Neuronal stem cell (in vitro differentiated cells): Measurements from ENCODE around the gene HOXB9.

Source experiments
- DNase-seq: peaks from one replicate; pipeline ENCODE4 v3.0.0-alpha.2; 2013; ENCODE audit warnings: low spot score
- H2AFZ ChIP-seq: one replicate; pipeline ENCODE4 v1.6.1; 2013; ENCODE audit warnings: mild to moderate bottlenecking, low read length, inconsistent platforms
- H2AK5ac ChIP-seq: 2 replicates; pipeline ENCODE4 v1.6.1; 2013; ENCODE audit warnings: low read depth, mild to moderate bottlenecking, inconsistent platforms, low read length, moderate library complexity, mixed read lengths
- H2BK120ac ChIP-seq: 2 replicates; pipeline ENCODE4 v1.6.1; 2013; ENCODE audit warnings: low read depth, mild to moderate bottlenecking, inconsistent platforms, low read length, moderate library complexity, mixed read lengths
- H2BK12ac ChIP-seq: one replicate; pipeline ENCODE4 v1.6.1; 2013; ENCODE audit warnings: low read length, inconsistent platforms
- H2BK15ac ChIP-seq: 2 replicates; pipeline ENCODE4 v1.6.1; 2013; ENCODE audit warnings: mild to moderate bottlenecking, low read length, inconsistent platforms, mixed read lengths
- H2BK5ac ChIP-seq: one replicate; pipeline ENCODE4 v1.6.1; 2013; ENCODE audit warnings: inconsistent platforms, mild to moderate bottlenecking, low read length, moderate library complexity
- H3K14ac ChIP-seq: one replicate; pipeline ENCODE4 v1.6.1; 2013; ENCODE audit warnings: low read length, inconsistent platforms
- H3K18ac ChIP-seq: 2 replicates; pipeline ENCODE4 v1.6.1; 2013; ENCODE audit warnings: low read length, inconsistent platforms
- H3K23ac ChIP-seq: 2 replicates; pipeline ENCODE4 v1.6.1; 2013; ENCODE audit warnings: low read depth, mild to moderate bottlenecking, mixed read lengths, low read length, inconsistent platforms; ENCODE audit not compliant: poor library complexity
- H3K27ac ChIP-seq: replicated peaks from 3 replicates; pipeline ENCODE4 v1.5.1; 2013; ENCODE audit warnings: low read length, inconsistent platforms
- H3K27me3 ChIP-seq, 3 experiments: 2 replicates each; pipeline ENCODE4 v1.6.1; 2013; ENCODE audit warnings: low read length in 3 of 3, mild to moderate bottlenecking in 2 of 3, inconsistent platforms in 1 of 3, low read depth in 1 of 3, mixed read lengths in 1 of 3, moderate library complexity in 1 of 3; ENCODE audit not compliant: control insufficient read depth in 3 of 3, insufficient read depth in 3 of 3
- H3K36me3 ChIP-seq, 2 donors: replicated peaks in 1 of 2; 2 replicates each; pipeline ENCODE4 v1.6.1; 2013; ENCODE audit warnings: low read length in 2 of 2; ENCODE audit not compliant: control insufficient read depth in 2 of 2, insufficient read depth in 2 of 2
- H3K4ac ChIP-seq: 2 replicates; pipeline ENCODE4 v1.6.1; 2013; ENCODE audit warnings: inconsistent platforms, mild to moderate bottlenecking, low read length, moderate library complexity
- H3K4me1 ChIP-seq, 2 donors: 1 replicate in 1 of 2; 2 replicates in 1 of 2; pipeline ENCODE4 v1.6.1; 2013; ENCODE audit warnings: low read length in 2 of 2, low read depth in 1 of 2; ENCODE audit not compliant: control insufficient read depth in 2 of 2, insufficient read depth in 1 of 2
- H3K4me2 ChIP-seq: one replicate; pipeline ENCODE4 v1.6.1; 2013; ENCODE audit warnings: mild to moderate bottlenecking, low read length, inconsistent platforms; ENCODE audit not compliant: insufficient read depth, poor library complexity, severe bottlenecking
- H3K4me3 ChIP-seq, 2 donors: 2 replicates each; pipeline ENCODE4 v1.5.1; 2013; ENCODE audit warnings: low read length in 2 of 2, mild to moderate bottlenecking in 2 of 2, inconsistent platforms in 1 of 2, moderate library complexity in 1 of 2
- H3K79me1 ChIP-seq: one replicate; pipeline ENCODE4 v1.6.1; 2013; ENCODE audit warnings: low read depth, mild to moderate bottlenecking, inconsistent platforms, low read length, moderate library complexity
- H3K9ac ChIP-seq: one replicate; pipeline ENCODE4 v1.6.1; 2013; ENCODE audit warnings: mild to moderate bottlenecking, low read depth, low read length, inconsistent platforms; ENCODE audit not compliant: poor library complexity
- H3K9me3 ChIP-seq, 2 donors: replicated peaks in 1 of 2; 2 replicates each; pipeline versions ENCODE3 to v1.6.1; 2013; ENCODE audit warnings: low read length in 2 of 2, mild to moderate bottlenecking in 2 of 2, inconsistent platforms in 1 of 2, low read depth in 1 of 2, mixed read lengths in 1 of 2, moderate library complexity in 1 of 2; ENCODE audit not compliant: control insufficient read depth in 2 of 2, insufficient read depth in 1 of 2
- H4K8ac ChIP-seq: one replicate; pipeline ENCODE4 v1.6.1; 2013; ENCODE audit warnings: low read depth, mild to moderate bottlenecking, inconsistent platforms, low read length, moderate library complexity
- H4K91ac ChIP-seq: one replicate; pipeline ENCODE4 v1.6.1; 2013; ENCODE audit warnings: low read length, low read depth, mild to moderate bottlenecking, inconsistent platforms; ENCODE audit not compliant: poor library complexity
- WGBS, 2 donors: extraction: QIAGEN DNeasy Blood & Tissue Kit; methylation state at CpG; one replicate each; pipeline ENCODE4 v1.1.7; 2013; ENCODE audit warnings: missing lambda C conversion rate in 2 of 2, mixed read lengths in 1 of 2; ENCODE audit not compliant: insufficient read length in 2 of 2, insufficient replicate concordance in 1 of 2; ENCODE audit errors: extremely low coverage in 2 of 2; 5-methylcytosine and 5-hydroxymethylcytosine counted together

HOXB9 gene

DNA sequence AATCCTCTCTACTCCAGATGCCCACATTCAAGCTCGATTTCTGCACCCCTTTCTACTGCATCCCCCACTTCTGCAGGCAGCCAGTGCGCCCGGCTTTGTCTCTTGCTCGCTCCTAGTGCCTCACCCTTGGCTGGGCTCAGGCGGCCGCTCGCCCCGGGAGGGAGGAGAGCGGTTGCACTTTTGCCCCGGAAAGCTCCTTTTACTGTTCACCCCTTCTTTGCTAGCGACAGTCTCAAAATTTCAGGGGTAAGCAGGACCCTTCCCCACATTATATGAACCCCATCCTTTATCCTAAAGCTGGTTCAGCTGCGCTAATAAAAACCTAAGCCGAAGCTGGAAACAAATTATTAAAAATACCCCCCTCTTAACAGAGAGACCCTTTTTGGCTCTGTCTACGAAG lies 33.6 kb downstream of the HOXB9 start:
- Histone ChIP-seq H4K8ac (no peak overlapping the region), H2BK15ac (no peak overlapping the region), H3K4me2 (no peak overlapping the region), H3K27me3 (peaks cover 62 to 100% (median 100%) of the 10 kb centered on the region in 3 experiments), H3K9ac (no peak overlapping the region), H2BK12ac (no peak overlapping the region), H3K18ac (no peak overlapping the region), H3K23ac (no peak overlapping the region), H3K36me3 (no peaks in the 10 kb centered on the region), H3K4me3 (no peak overlapping the region), H3K4me1 (no peaks in the 10 kb centered on the region), H3K4ac (no peak overlapping the region), H3K27ac (no peak overlapping the region), H2BK5ac (no peak overlapping the region), H2AK5ac (no peak overlapping the region), H4K91ac (no peak overlapping the region), H3K79me1 (no peaks in the 10 kb centered on the region), H2AFZ (no peak overlapping the region), H3K14ac (no peak overlapping the region), H3K9me3 (peaks cover 0 to 3% of the 10 kb centered on the region in 2 donors), H2BK120ac (no peak overlapping the region)
- no peak for DNase-seq
- no CpG with 5 or more reads among the region's 14 CpGs for WGBS, 2 donors

DNA sequence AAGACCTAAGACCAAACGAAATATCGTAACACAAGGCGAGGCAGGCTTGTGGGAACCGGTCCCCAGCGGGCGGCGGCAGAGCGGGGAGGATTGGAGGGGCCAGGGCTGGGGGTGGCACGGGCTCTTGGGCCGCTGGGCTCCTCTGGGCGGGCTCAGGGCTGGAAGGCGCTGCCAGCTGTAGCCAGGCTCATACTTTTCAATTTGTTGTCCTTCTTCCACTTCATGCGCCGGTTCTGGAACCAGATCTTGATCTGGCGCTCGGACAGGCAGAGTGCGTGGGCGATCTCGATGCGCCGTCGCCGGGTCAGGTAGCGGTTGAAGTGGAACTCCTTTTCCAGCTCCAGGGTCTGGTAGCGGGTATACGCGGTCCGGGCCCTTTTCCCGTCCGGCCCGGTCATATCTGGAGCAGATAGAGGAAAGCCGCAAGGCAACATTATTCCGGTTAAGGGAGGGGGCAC lies 34.1 kb downstream of the HOXB9 start:
- WGBS, 2 donors: no CpG with 5 or more reads among the region's 33 CpGs
- no peak overlapping the region for H3K4me3 ChIP-seq
- H3K27me3 ChIP-seq: peaks cover 62 to 100% (median 100%) of the 10 kb centered on the region in 3 experiments
- no peak overlapping the region for H3K23ac ChIP-seq
- no peak overlapping the region for H3K18ac ChIP-seq
- H2BK5ac ChIP-seq: no peak overlapping the region
- H2AFZ ChIP-seq: no peak overlapping the region
- no peak overlapping the region for H2BK120ac ChIP-seq
- H3K4me2 ChIP-seq: no peak overlapping the region
- no peak overlapping the region for H3K27ac ChIP-seq
- H3K4ac ChIP-seq: no peak overlapping the region
- no peaks in the 10 kb centered on the region for H3K36me3 ChIP-seq
- H3K4me1 ChIP-seq: no peaks in the 10 kb centered on the region
- no peak overlapping the region for H4K91ac ChIP-seq
- H3K9ac ChIP-seq: no peak overlapping the region
- H3K79me1 ChIP-seq: no peaks in the 10 kb centered on the region
- H3K9me3 ChIP-seq: peaks cover 0 to 3% of the 10 kb centered on the region in 2 donors
- DNase-seq: no peak
- H2AK5ac ChIP-seq: no peak overlapping the region
- no peak overlapping the region for H2BK15ac ChIP-seq
- no peak overlapping the region for H2BK12ac ChIP-seq
- H4K8ac ChIP-seq: no peak overlapping the region
- H3K14ac ChIP-seq: no peak overlapping the region

DNA sequence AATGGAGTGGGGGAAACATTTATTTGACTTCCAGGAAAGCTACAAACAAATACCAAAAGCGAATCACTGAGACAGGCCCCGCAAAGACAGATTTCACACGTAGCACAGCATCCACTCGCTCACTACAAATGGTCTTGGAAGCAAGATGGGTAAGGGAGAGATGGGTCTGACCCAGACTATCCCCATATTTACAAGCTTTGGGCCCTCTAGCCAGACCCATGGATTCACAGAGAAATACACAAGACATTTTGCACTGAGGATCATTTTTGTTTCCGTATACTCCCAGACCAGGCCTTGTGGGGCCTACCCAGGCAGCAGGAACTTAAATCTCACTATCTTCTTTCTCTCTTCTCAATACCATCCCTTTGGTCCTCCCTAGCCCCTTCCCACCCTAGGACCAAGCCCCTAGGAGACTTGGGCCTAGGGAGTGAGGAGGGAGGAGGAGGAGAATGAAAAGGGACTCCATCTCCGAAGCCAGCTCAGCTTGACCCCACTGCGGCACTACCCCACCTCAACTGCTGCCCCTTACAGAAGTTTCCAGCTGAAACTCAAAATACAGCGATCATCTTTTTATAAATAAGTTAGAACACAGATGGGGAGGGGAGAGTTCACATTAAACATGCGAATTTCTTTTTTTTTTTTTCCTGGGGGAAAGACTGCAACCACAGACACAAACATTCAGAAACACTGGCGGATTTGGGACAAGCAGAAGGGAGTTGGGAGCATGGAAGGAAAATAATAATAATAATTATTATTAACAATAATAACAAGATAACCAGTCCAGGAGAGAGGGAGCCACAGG lies 34.7 kb downstream of the HOXB9 start:
- Histone ChIP-seq H3K4me2 (no peak overlapping the region), H2BK5ac (no peak overlapping the region), H3K4me1 (no peaks in the 10 kb centered on the region), H3K18ac (no peak overlapping the region), H2BK12ac (no peak overlapping the region), H2BK15ac (no peak overlapping the region), H3K9me3 (peaks cover 0 to 1% of the 10 kb centered on the region in 2 donors), H4K91ac (no peak overlapping the region), H4K8ac (no peak overlapping the region), H2AK5ac (no peak overlapping the region), H3K27ac (no peak overlapping the region), H3K14ac (no peak overlapping the region), H3K36me3 (no peaks in the 10 kb centered on the region), H2BK120ac (no peak overlapping the region), H2AFZ (no peak overlapping the region), H3K79me1 (no peaks in the 10 kb centered on the region), H3K23ac (no peak overlapping the region), H3K9ac (no peak overlapping the region), H3K4ac (no peak overlapping the region), H3K4me3 (no peak overlapping the region), H3K27me3 (peaks cover 59 to 100% (median 100%) of the 10 kb centered on the region in 3 experiments)
- WGBS, 2 donors: no CpG with 5 or more reads among the region's 10 CpGs
- no peak for DNase-seq

DNA sequence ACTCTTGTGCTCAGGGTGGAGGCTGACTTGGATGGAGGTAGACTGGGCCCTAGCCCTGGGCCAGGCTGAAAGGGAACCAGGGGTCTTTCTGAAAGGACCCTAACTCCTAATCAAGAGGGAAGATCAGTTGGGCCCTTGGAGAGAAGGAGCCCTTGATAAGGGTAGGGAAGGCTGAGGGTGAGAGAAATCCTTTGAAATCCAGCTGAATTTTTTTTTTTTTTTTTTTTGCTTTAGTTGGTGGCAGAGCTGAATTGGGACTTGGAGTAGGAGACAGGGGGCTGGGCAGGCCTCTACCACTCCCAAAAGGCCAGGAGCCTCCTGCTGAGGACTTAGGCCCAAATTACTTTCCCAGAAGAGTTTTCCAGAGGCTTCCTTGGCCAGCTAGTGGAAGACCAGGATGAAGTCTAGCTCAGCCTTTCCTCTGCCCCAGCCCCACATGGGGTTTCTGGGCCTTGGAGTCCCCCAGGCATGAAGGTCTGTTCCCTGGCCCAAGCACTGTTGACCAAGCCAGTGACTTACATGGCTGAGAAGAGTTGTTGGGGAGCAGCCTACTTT lies 35.5 kb downstream of the HOXB9 start:
- DNase-seq: no peak
- Histone ChIP-seq H2BK12ac (no peak overlapping the region), H3K9ac (no peak overlapping the region), H3K27me3 (peaks cover 58 to 100% (median 100%) of the 10 kb centered on the region in 3 experiments), H4K8ac (no peak overlapping the region), H3K4me2 (no peak overlapping the region), H4K91ac (no peak overlapping the region), H3K9me3 (peaks cover 0 to 1% of the 10 kb centered on the region in 2 donors), H3K27ac (no peak overlapping the region), H3K4ac (no peak overlapping the region), H2AK5ac (no peak overlapping the region), H2BK120ac (no peak overlapping the region), H2BK15ac (no peak overlapping the region), H2BK5ac (no peak overlapping the region), H2AFZ (no peak overlapping the region), H3K79me1 (no peaks in the 10 kb centered on the region), H3K23ac (no peak overlapping the region), H3K4me1 (no peaks in the 10 kb centered on the region), H3K4me3 (no peak overlapping the region), H3K18ac (no peak overlapping the region), H3K36me3 (no peaks in the 10 kb centered on the region), H3K14ac (no peak overlapping the region)
